ENCODE measurements around the gene ZNF552.
"Not testable (repeated sequence)": the region's sequence is repeated elsewhere in the genome, so short reads cannot be mapped to it uniquely, and the experiment has no call there.

DNA sequence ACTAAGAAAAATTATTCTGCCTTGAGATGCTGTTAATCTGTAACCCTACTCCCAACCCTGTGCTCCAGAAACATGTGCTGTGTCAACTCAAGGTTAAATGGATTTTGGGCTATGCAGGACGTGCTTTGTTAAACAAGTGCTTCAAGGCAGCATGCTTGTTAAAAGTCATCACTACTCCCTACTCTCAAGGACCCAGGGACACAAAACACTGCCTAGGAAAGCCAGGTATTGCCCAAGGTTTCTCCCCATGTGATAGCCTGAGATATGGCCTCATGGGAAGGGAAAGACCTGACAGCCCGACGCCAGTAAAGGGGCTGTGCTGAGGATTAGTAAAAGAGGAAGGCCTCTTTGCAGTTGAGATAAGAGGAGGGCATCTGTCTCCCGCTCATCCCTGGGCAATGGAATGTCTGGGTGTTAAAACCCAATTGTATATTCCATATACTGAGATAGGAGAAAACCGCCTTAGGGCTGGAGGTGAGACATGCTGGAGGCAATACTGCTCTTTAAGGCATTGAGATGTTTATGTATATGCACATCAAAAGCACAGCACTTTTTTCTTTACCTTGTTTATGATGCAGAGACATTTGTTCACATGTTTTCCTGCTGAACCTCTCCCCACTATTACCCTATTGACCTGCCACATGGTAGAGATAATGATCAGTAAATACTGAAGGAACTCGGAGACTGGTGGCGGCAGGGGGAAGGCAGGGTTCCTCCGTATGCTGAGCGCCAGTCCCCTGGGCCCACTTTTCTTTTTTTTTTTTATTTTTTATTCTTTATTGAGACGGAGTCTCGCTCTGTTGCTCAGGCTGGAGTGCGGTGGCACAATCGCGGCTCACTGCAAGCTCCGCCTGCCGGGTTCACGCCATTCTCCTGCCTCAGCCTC is 4.1 kb downstream of the ZNF552 start:
- TF ChIP-seq, protein P1, sequence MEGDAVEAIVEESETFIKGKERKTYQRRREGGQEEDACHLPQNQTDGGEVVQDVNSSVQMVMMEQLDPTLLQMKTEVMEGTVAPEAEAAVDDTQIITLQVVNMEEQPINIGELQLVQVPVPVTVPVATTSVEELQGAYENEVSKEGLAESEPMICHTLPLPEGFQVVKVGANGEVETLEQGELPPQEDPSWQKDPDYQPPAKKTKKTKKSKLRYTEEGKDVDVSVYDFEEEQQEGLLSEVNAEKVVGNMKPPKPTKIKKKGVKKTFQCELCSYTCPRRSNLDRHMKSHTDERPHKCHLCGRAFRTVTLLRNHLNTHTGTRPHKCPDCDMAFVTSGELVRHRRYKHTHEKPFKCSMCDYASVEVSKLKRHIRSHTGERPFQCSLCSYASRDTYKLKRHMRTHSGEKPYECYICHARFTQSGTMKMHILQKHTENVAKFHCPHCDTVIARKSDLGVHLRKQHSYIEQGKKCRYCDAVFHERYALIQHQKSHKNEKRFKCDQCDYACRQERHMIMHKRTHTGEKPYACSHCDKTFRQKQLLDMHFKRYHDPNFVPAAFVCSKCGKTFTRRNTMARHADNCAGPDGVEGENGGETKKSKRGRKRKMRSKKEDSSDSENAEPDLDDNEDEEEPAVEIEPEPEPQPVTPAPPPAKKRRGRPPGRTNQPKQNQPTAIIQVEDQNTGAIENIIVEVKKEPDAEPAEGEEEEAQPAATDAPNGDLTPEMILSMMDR (IDR thresholded peaks at IDR 0.05) = not testable (repeated sequence)
- TF ChIP-seq POLR2AphosphoS5, POLR2A (IDR thresholded peaks at IDR 0.05): not testable (repeated sequence)

All from suprapubic skin (tissue), 4 donors.